NCI-H2196 (cell line): ENCODE measurements around the gene YIF1B.
"Not testable (repeated sequence)": the region's sequence is repeated elsewhere in the genome, so short reads cannot be mapped to it uniquely, and the experiment has no call there.

Experiments used
- DNase-seq: peaks from one replicate; lab custom pipeline; 2025; ENCODE audit not compliant: unreplicated experiment; lab: John Stamatoyannopoulos, UW

YIF1B gene

DNA sequence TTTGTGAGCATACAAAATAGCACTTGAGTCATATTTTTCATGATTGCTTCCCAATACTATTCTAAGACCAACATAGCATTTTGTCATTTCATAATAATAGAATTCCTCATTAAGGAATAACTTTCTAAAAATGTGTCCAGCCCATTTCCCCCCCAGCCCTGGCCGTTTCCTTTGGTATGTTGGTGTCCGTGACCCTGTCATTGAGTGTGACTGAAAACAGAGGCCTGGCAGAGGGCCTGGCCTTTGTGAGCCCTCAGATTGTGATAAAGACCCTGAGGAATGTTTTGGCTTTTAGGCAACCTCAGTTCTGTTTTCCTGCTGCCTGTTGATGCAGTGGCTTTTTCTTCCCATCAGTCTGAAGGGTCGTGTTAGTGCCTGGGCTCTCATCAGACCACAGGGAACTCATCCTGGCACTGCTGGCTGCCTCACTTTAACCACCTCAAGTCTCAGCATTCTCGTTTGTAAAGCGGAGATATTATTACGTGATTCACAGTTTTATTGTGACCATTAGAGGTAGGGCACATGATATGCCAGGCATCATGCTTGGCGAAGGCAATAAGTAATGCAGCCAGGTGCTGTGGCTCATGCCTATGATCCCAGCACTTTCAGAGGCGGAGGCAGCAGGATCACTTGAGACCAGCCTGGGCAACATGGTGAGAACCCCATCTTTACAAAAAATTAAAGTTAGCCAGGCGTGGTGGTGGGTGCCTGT lies 37.6 kb downstream of the YIF1B start:
- DNase-seq, result no peak

DNA sequence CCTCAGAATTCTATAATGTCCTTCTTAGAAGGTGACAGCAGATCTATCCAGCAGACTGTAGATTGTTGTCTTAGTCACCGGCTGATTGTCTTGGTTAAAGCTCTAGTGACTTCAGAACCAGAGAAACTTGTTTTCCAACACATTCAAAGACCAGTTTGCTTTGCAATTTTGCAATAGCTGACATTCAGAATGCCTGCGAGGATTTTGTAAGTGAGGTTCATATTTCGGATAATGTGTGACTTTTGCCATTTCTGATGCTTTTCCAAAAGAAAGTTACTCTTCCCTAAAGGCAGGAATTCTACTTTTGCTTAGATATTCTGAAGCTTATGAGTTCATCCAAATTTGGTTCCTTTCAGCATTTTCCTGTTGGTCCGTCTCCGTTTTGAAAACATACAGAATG lies 38.2 kb downstream of the YIF1B start:
- peak; percentile 21 for DNase-seq

DNA sequence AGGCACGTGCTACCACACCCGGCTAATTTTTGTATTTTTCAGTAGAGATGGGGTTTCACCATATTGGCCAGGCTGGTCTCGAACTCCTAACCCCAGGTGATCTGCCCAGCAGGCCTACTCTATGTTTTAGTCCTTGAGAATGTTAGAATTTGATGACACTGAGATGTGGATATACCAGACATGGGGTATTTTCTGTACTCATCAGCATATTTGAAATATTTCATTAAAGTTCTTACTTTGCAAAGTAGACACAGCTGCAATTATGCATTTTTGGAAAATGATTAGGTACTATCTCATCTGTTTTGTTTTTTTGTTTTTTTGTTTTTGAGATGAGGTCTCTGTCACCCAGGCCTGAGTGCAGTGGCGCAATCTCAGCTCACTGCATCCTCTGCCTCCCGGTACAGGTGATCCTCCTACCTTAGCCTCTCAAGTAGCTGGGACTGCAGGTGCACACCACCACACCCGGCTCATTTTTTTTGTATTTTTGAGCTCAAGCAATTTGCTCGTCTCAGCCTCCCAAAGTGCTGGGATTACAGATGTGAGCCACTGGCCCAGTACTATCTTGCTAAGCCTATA lies 38.7 kb downstream of the YIF1B start:
- no peak for DNase-seq

DNA sequence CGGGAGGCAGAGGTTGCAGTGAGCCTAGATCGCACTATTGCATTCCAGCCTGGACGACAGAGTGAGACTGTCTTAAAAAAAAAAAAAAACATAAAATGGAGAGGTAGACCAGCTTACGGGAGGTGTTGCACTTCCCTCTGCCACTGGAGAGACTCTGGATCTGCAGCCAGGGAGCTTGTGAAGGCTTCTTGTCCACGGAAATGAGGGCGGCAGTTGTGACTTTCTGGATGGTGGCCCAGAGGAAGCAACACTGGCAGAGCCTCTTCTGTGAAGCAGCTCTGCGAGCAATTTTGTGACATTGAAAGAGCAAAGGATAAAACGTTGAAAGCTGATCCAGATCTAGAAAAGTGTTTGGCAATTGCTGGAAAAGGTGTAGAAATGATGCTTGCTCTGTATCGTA lies 41.0 kb downstream of the YIF1B start:
- peak; percentile 41 for DNase-seq

DNA sequence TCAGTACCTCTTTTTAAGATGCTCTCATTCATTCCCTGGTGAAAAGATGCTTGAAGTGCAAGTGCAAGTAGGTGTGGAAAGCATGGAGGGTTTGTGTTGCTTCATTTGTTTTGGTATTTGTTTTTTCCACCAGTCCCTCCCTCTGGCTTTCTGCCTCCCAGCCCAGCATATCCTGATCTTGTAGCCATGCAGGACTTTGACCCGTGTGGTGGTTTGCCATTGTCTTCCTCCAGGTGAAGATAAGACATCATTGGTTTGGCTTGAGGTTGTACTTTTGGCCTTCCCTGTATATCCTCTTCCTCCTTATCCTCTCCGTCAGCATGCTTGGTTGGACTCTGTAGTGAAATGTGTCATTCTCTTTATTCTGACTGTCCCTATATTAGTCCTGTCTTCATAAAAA lies 42.2 kb downstream of the YIF1B start:
- no peak for DNase-seq

DNA sequence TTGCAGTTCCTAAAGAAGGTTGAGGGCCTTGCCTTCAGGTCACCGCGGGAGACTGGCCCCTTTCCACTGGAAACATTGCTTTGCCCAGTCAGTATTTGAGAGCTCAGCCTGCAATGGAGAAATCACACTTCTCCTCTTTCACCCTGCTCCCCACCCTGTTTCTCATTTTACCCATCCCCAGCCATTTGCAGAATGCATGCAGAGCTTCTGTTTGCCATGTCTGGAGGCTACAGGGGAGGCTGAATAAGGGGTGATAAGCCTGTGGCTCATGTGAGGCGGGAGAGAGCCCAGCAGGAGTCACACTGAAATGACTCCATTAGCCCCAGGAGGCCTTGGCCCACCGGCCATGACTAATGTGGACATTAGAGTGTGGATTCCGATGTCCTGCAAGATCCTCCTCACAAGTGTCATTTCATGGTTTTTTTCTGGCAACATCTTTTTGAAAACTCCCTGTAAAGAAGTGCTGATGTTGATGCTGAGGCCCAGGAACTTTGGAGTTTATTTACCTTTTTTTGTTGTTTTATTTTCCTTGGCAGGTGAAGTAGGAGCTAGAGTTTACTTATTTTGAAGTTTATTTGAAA lies 45.1 kb downstream of the YIF1B start:
- DNase-seq, result no peak

DNA sequence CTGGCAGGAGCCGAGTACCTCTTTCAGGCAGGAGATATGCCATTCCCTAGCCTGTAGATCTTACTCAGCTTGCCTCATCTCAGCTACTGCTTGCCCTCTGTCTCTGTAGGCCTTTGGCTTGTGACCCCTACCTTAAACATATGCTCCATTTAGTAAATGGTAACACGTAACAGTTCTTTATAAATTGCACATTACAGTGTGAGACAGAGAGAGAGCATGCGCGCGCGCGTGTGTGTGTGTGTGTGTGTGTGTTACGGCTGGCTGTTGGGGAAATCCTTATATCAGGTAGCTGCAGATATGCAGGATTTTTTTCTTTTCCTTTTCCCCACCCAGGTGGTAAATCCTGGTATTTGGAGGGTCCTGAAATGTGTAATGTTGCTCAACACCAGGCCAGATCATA lies 47.2 kb downstream of the YIF1B start:
- DNase-seq, result no peak

DNA sequence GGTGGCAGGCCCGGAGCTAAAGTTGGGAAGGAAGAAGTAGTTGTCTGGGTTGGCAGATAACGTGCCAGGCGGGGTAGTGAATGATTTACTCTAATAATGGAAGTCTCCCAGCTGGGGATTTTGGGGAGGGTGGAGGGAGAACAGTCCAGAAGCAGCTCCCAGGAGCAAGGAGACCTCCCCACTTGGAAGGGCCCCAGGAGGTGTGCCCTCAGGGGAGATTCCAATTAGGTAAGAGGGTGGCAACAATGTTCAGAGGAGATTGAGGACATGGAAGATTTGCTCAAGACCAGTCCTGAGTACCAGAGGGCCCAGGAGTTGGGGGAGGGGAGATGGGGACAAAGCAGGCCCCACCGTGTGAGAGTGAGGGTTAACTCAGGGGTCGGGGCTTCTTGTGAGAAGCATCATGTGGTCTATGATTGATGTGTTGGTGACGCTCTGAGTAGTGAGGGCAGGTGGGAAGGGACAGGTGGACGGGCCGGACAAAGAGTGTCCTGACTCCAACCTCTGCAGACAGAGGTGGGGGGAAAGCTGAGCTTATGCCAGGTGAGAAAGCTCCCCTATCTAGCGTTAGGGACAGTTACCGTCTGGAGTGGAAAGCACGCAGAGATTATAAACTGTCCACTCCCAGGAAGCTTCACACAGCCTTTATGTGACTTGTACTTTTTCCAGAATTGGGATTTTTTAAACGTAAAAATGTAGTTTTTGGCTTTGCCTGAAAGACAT lies 47.8 kb downstream of the YIF1B start:
- DNase-seq, result no peak

DNA sequence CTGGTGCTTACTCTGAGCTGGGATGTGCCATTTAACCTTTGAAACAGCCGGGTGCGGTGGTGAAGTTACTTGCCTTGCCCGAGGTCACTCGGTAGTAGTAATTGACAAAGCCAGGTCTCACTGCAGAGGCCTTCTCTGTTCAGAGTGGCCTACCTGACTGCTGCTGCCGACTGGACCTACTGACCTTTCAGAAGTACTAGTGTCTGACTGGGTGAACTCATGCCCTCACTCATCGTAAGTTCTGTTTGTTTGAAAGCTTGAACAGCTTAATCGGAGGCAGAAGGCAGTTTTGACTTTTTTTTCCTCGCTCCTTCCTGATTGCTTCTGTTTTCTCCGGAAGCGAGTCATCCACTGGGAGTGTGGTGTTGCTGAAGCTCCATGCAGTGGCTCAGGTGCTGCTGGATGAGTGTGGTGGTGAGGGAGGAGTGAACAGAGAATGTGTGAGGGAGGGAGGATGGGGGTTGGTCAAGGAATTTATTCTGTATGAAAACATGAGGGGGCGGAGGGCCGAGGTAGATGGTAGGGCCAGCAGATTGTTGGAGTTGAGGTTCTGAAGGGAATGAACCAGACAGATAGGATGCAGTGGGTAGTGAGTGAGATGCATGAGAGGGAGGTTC lies 48.7 kb downstream of the YIF1B start:
- DNase-seq, result peak; percentile 26

DNA sequence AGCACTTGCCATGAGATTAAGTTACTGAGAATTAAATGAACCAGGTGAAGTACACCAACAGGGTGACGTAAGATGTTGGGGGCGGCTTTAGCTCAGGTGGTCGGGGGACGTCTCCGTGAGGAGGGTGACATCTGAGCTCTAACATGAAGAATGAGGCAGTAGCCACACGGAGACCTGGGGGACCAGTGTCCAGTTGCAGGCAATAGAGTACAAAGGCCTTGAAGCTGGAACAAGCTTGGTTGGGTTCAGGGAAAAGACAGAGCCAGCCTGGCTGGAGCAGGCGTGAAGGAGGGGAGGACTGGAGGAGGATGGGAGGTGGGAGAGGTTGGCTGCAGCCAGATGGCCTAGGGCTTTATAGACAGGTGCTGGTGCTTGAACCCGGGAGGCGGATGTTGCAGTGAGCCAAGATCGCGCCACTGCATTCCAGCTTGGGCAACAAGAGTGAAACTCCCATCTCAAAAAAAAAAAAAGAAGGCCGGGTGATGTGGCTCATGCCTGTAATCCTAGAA lies 49.8 kb downstream of the YIF1B start:
- peak; percentile 78 for DNase-seq

DNA sequence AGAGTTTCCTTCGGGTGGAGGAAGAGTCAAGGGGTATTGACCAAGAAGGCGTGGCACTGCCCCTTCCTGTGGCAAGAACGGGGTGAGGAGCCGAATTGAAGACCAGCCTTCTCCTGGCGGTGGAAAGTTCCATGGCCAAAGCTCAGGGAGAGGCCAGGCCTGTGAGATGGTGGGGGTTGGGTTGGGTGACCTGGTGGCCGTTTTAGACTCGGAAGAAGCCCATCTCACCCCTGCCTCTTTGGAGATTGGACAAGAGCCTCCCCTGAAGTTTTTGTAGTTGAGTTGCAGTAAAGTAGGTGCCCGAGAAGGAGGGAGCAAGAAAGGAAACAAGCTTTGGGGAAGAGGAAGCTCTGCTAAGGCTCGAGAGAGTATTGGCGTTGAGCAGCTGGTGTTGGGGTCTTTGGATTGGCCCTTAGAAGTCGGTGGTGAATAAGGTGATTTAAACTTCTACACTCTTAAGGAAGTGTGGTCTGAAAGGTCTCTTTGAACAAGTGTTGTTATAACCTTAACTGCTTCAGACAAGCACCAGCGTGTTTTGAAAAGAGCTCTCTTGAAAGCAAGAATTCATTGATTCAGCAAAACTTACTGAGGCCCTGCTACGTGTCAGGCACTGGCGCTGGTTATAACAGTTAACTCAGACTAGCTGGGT lies 50.4 kb downstream of the YIF1B start:
- DNase-seq, result no peak

DNA sequence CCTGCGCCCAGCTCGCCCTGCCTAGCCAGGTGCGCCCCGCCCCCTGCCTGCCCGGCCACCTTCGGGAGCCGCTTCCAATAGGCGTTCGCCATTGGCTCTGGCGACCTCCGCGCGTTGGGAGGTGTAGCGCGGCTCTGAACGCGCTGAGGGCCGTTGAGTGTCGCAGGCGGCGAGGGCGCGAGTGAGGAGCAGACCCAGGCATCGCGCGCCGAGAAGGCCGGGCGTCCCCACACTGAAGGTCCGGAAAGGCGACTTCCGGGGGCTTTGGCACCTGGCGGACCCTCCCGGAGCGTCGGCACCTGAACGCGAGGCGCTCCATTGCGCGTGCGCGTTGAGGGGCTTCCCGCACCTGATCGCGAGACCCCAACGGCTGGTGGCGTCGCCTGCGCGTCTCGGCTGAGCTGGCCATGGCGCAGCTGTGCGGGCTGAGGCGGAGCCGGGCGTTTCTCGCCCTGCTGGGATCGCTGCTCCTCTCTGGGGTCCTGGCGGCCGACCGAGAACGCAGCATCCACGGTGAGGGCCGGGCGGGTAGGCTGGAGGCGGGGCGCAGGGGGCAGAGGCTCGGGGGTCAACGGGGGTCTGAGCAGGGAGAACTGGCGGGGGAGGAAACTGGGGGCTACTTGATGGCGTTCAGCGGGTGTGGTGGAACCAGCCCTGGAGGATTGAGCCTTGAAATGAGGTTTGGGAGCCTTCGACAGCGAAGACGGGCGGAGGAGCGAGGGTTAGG lies 51.1 kb downstream of the YIF1B start, which contains the start of gene SPINT2:
Gene SPINT2, plus strand, starts transcription at position 88 of the 727 bp plus-strand sequence. Its CDS starts 320 bp downstream, at position 408.
- no peak for DNase-seq

DNA sequence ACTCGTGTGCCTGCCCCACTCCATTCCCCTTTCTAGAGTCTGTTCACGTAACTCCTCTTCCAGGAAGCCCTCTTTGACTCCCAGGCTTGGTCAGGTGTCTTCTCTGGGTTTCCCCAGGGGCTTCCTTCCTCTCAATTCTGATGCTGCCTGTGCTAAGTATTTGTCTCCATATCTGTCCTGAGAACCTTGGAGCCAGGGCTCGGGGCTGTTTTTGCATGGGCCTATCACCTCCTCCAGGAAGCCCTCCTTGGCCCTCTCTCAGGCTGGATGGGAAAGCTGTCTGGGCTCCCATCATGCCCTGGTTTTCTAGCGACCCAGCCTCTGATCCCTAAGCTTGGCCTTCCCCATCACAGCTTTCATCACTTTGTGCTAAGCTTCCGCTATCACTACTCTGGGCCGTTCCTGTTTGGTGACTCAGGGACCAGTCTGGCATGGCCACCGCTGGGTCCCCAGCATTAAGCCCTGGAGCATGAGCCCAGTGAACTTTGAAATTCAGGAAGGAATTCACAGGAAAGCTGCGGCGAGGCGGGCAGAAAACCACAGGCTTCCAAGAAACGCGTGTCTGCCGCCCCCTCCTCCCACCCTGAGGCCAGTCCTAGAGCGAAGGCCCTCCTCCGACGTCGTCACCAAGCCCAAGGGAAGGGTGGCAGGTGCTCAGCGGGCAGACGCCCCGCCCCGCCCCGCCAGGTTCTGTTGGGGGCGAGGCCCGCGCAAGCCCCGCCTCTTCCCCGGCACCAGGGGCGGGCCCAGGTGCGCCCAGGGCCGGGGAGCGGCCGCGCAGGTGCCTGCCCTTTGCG lies 51.9 kb downstream of the YIF1B start:
- DNase-seq, result peak; percentile 95

DNA sequence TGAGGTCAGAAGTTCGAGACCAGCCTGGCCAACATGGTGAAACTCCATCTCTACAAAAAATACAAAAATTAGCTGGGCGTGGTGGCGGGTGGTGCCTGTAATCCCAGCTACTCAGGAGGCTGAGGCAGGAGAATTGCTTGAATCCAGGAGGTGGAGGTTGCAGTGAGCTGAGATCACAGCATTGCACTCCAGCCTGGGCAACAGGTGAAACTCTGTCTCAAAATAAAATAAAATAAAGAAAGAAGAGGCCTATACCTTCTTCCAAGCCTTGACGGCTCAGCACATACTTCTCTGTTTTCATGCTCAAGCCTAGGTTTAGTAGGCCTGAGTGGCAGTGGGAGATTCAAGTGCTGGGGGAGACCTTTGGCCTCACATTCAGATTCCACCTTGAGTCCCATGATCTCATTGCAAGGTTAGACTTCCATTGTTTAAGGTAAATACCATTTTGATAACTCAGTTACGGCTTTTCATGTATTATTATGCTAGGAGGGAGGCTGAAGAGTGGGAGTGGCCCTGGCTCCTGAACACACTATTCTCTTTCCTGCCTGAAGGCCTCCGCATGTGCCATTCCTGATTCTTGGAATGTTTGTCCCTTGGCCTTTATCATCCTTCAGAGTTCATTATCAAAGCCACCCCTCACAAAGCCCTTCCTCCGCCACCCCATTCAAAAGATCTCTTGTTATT lies 53.0 kb downstream of the YIF1B start:
- no peak for DNase-seq

DNA sequence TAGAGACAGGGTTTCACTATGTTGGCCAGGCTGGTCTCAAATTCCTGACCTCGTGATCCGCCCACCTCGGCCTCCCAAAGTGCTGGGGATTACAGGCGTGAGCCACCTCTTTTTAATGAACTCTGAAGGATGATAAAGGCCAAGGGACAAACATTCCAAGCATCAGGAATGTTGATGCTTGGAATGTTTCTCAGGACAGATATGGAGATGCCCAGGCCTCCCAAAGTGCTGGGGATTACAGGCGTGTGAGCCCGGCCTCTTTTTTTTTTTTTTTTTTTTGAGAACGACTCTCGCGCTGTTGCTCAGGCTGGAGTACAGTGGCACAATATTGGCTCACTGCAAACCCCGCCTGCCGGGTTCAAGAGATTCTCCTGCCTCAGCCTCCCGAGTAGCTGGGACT lies 53.8 kb downstream of the YIF1B start:
- DNase-seq, result not testable (repeated sequence)

DNA sequence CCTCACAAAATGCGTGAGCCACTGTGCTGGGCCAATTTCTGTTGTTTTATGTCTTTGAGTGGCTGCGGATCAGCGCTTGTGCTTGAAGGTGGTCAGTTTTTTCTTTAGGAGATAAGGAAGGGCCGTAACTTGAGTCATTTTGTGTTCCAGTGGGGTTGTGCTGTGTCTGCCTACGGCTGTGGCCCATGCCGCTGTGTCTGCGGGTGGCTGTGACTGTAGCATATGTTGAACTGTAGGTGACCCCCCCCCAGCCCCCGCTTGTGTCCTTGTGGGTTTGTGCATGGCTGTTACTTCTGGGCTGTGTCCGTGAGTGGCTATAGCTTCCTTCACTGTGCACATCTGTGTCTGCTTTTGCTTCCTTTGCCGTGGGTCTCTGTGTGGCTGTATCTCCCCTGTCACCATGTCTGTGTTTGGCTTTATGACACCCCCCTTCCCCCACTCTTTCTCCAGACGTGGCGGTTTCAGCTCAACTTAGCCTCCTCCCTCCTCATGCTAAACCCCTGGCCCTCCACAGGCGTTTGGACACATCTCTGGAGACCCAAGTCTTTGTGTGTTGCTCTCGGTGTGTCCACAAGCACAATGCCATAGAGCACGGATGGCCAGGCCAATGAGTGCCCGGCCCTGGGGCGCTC lies 60.2 kb downstream of the YIF1B start:
- no peak for DNase-seq

DNA sequence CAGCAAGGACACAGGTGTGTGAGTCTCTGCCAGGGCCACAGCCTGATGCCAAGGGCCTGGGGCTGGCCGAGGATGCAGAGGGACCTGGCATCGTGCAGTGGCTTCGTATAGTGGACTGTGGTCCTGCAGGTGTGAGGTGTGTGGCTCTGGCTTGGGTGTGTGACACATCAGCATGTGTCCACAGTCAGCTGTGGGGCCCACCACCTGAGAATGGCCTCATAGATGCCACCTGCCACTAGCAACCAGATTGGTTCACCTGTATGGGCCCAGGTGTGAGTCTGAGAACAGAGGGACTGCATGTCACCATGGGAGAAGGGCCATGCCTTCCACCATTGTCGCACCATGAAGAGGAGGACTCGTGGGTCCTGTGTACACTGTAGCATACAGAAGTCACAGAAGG lies 62.0 kb downstream of the YIF1B start:
- no peak for DNase-seq
